Measurements from ENCODE around the gene ZNF362. TPM values are rescaled to one million over a fixed set of nuclear protein-coding genes. Genes with fewer than 3 reads are reported as not detected.

Gene ZNF362
- 10 to 100 TPM in 3 of 4 donors, 1 to 10 TPM in 1; 3.6 to 18.9 (median 13.7) TPM for total RNA-seq

GRCh38 chr1:33256471-33257206 is at the start of gene ZNF362:
ZNF362 (plus strand) TSS chr1:33256492; CDS start chr1:33270575, 14,083 bp downstream.
- peak within 1 kb of the TSS; percentile 55 to 86 (median 66) for H3K4me3 ChIP-seq
- DNase-seq = peak; percentile 11
- H3K27me3 ChIP-seq = no peaks in the 10 kb centered on the region
- TF ChIP-seq CTCF (IDR thresholded peaks at IDR 0.05) (peak in 1 of 6 experiments; percentile 48), POLR2A (IDR thresholded peaks at IDR 0.05) (peak in 2 of 4 donors; percentile 11 to 36)
- intact Hi-C loops (cut with DNase I) = no loop called here
- no peaks in the 10 kb centered on the region for H3K9me3 ChIP-seq
- peak within 1 kb of the TSS; percentile 90 to 99 (median 94) for H3K27ac ChIP-seq
- 0% methylated on average over 1 to 11 of the region's 88 CpGs for WGBS, 2 donors
- peaks cover 22 to 58% (median 26%) of the 10 kb centered on the region in 3 donors for H3K4me1 ChIP-seq
- H3K36me3 ChIP-seq = no peaks in the 10 kb centered on the region

- WGBS, 2 donors = 79 to 100% methylated on average over 3 of the region's 3 CpGs
- Histone ChIP-seq H3K27ac (no peak overlapping the region), H3K36me3 (no peaks in the 10 kb centered on the region), H3K9me3 (no peaks in the 10 kb centered on the region), H3K27me3 (no peaks in the 10 kb centered on the region), H3K4me3 (no peak overlapping the region), H3K4me1 (no peaks in the 10 kb centered on the region)
- intact Hi-C loops (cut with DNase I) = no loop called here
- no peak for TF ChIP-seq CTCF (IDR thresholded peaks at IDR 0.05)
- no peak for TF ChIP-seq POLR2A (IDR thresholded peaks at IDR 0.05)
- DNase-seq = no peak
Measured at GRCh38 chr1:33211972-33212371, 44.3 kb upstream of the ZNF362 start.

- H3K27me3 ChIP-seq = no peaks in the 10 kb centered on the region
- peaks cover 19 to 47% (median 23%) of the 10 kb centered on the region in 3 donors for H3K4me1 ChIP-seq
- DNase-seq = no peak
- H3K9me3 ChIP-seq = peaks cover 0 to 7% (median 4%) of the 10 kb centered on the region in 3 donors
- no peaks in the 10 kb centered on the region for H3K36me3 ChIP-seq
- intact Hi-C loops (cut with DNase I) = no loop called here
- TF ChIP-seq CTCF (IDR thresholded peaks at IDR 0.05) (no peak), POLR2A (IDR thresholded peaks at IDR 0.05) (no peak)
- peak overlapping the region; percentile 72 to 83 (median 80) for H3K27ac ChIP-seq
- H3K4me3 ChIP-seq = no peak overlapping the region
- 35 to 63% methylated on average over 4 to 5 of the region's 7 CpGs for WGBS, 2 donors
Measured at GRCh38 chr1:33219886-33220661, 36.2 kb upstream of the ZNF362 start.

GRCh38 chr1:33220676-33221384 is 35.5 kb upstream of the ZNF362 start:
- Histone ChIP-seq H3K9me3 (peaks cover 0 to 7% (median 5%) of the 10 kb centered on the region in 3 donors), H3K4me3 (no peak overlapping the region), H3K27ac (peak overlapping the region; percentile 72 to 83 (median 80)), H3K27me3 (no peaks in the 10 kb centered on the region), H3K36me3 (no peaks in the 10 kb centered on the region), H3K4me1 (peaks cover 19 to 47% (median 23%) of the 10 kb centered on the region in 3 donors)
- TF ChIP-seq POLR2A (IDR thresholded peaks at IDR 0.05) (no peak), CTCF (IDR thresholded peaks at IDR 0.05) (no peak)
- 27 to 72% methylated on average over 5 to 8 of the region's 12 CpGs for WGBS, 2 donors
- intact Hi-C loops (cut with DNase I) = no loop called here
- DNase-seq = no peak
